ENCODE data around the gene ZNF639.
A peak's percentile ranks its signal among the peaks of the same experiment; 100 is the strongest.
"Not testable (repeated sequence)": the region's sequence is repeated elsewhere in the genome, so short reads cannot be mapped to it uniquely, and the experiment has no call there.

The ZNF639 gene

DNA sequence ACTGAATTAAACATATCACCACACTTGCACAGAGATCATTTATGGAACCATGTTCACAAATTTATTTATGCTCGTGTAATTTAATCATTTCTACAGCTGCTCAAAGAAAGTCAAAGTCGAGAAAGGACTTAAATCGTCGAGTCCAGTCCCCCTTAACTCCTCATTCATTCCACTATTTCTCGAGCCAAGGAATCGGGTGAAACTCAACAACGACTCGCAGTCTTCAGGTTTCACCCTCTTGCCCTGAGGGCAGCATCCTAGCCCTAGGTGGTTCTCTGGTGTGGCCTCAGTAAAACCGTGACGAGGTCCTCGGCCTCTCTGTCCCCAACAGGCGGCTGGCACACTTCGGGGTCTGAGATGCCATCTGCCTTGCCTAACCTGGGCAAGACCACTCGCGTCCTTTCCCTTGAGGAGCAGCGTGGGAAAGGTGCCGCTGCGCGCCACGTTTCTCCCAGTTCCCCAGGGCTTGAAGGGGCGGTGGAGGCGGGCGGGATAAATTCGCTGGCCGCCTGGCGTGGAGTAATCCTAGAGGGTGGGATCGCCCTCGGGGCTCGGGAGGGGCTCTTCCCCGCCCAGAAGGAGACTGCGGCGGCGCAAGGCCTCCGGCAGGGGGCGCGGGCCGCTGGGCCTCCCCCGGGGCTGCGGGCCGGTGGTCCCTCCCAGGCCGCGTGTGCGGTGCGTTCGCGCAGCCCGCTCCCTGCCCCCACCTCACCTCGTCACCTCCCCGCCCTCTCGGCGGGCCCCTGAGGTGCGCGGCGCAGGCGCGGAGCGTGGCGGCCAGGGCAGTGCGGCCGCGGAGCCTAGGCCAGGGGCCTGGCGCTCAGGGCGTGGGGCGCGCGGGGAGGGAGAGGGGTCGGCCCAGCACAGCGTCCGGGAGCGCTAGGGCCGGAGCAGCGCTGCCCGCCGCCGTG, at the start of gene ZNF639:
Gene ZNF639, plus strand, starts transcription at position 746 of the 911 bp plus-strand sequence. CDS start 5,263 bp downstream, outside the sequence.
- DNase-seq (ENCODE audit: low spot score) = peak; percentile 79

- not testable (repeated sequence) for DNase-seq (ENCODE audit: low spot score)
Measured at GRCh38 chr3:179274434-179274833, 48.4 kb upstream of the ZNF639 start.

GRCh38 chr3:179276001-179276400, 46.8 kb upstream of the ZNF639 start:
- DNase-seq (ENCODE audit: low spot score) = no peak

DNA sequence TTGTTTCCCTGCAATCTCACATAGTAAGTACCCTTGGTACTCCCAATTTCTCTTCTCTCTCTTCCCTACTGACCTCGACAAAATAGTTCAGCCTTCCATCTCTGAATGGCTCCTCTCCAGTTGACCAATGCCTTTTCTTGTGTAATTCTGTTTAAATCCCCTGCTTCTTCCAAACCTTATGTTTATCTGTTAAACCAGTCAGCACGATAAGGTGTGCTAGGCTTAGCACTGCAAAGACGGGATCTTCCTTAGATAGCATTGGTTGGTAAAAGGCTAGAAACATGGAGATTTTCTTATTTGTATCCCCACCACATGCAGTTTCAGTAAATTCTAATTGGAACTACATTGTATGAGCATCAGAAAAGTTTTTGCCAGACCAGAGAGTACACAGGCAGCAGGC, 46.1 kb upstream of the ZNF639 start:
- no peak for DNase-seq (ENCODE audit: low spot score)

- DNase-seq (ENCODE audit: low spot score) = no peak
Measured at GRCh38 chr3:179278151-179278550, 44.7 kb upstream of the ZNF639 start.

- DNase-seq (ENCODE audit: low spot score) = no peak
Measured at GRCh38 chr3:179278932-179279693, 43.7 kb upstream of the ZNF639 start.

DNA sequence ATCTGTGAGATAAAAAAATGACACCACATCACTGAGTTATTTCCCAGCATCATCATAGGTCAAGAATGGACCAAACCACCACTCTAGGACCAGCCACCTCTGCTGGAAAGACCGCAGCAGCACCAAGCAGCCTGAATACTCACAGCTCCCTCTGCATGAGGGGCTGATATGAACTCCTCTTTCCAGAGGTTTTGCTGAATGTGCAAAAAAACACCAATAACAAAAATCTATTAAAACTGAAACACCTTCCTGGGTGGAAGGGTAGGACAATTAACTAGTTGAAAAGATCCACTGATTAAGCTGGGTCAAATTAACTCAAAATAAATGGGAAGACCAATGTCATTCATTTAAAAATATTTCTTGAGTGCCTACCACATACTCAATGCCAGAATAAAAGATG, 43.0 kb upstream of the ZNF639 start:
- no peak for DNase-seq (ENCODE audit: low spot score)

GRCh38 chr3:179281825-179282224, 41.0 kb upstream of the ZNF639 start:
- no peak for DNase-seq (ENCODE audit: low spot score)

- DNase-seq (ENCODE audit: low spot score) = no peak
Measured at GRCh38 chr3:179286331-179286730, 36.5 kb upstream of the ZNF639 start.

GRCh38 chr3:179288845-179289244, 34.0 kb upstream of the ZNF639 start:
- no peak for DNase-seq (ENCODE audit: low spot score)

GRCh38 chr3:179289295-179289694, 33.5 kb upstream of the ZNF639 start:
- DNase-seq (ENCODE audit: low spot score) = no peak

DNA sequence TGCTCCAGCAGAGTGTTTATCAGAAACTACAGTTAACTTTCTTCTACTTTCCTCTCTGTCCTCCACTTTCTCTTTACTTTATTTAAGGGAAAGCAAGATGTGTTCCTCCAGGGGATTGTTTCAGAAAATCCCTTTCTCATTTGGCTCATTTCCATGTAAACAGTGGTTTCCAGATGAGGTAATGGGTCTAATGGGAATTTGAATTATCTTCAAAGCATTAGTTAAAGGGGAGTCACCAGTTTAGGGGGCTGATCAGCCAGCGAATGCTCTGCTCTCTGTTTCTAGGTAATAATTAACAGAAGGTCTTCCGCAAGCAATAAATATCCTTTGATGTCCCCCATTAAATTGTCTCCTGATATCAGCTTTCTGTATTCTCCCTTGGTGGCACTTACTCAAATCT, 30.4 kb upstream of the ZNF639 start:
- no peak for DNase-seq (ENCODE audit: low spot score)

GRCh38 chr3:179297971-179298725, 24.7 kb upstream of the ZNF639 start:
- no peak for DNase-seq (ENCODE audit: low spot score)

DNA sequence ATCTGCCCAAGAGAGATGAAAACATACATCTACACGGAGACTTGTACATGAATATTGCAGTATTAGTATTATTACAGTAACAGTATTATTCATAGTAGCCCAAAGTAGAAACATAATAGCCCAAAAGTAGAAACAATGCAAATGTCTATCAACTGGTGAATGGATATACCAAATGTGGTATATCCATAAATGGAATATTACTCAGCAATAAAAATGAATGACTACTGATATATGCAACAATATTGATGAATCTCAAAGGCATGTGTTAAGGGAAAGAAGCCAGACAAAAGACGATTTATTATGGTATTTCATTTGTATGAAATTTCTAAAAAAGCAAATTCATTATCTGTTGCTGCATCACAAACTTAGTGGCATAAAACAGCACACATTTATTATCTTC, 23.5 kb upstream of the ZNF639 start:
- DNase-seq (ENCODE audit: low spot score) = no peak

DNA sequence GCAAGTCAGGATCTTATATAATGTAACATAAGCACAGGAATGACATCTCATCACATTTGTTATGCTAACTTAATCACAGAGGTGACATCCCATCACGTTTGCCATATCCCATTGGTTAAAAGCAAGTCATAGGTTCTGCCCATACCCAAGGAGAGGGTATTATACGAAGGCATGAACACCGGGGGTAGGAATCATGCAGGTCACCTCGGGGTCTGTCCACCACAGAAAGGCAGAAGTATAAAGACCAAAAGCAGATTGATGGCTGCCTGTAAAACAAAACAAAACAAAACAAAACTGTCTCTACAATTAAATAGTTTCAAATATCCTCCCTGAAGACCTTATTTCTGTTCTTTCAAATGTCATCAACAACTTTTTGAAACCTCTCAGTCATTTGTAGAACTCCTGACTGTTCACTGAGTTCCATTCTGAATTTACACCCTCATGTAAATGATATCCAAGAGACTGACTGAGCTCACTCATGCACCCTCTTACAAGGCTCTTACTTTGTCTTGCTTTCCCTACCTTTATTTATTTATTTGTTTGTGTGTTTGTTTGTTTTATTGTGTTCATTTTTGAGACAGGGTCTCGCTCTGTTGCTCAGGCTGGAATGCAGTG, 22.7 kb upstream of the ZNF639 start:
- no peak for DNase-seq (ENCODE audit: low spot score)

DNA sequence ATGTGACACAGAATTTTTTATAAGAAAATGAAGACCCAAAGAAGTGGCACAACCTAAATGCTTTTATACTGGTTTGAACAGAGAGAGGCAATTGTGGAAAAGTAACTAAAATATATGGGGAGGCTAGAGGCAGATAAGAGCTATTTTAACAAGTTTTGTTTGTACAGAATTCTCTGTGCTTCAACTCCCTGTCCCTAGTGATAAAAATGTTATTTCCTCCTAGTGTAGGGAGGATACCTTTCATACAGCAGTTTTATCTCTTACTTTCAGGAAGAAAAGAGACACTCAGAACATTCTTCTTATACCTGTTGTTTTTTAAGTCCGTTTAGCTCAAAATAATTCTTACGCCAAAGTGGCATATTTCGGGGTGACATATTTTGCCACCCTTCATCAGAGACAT, 21.2 kb upstream of the ZNF639 start:
- DNase-seq (ENCODE audit: low spot score) = no peak

- DNase-seq (ENCODE audit: low spot score) = no peak
Measured at GRCh38 chr3:179302111-179302510, 20.7 kb upstream of the ZNF639 start.

DNA sequence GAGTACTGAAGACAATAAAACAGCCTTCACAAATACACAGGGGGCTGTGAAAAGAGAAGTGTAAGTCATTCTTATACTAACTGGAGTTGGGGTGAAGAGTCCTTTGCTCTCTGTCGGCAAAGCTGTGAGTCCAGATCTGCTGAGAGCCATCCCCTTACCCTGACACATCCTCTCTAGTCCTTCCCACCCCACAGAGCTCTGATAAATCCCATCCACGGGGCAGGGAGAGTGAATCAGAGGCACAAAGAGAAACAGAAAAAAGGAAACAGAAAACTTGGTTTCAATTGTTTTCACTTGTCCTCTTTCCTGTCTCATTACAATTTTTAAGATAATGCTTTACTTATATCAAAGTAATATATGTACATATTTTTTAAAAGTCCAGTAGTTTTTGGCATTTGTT, 18.2 kb upstream of the ZNF639 start:
- DNase-seq (ENCODE audit: low spot score) = no peak

- not testable (repeated sequence) for DNase-seq (ENCODE audit: low spot score)
Measured at GRCh38 chr3:179307362-179307761, 15.5 kb upstream of the ZNF639 start.

DNA sequence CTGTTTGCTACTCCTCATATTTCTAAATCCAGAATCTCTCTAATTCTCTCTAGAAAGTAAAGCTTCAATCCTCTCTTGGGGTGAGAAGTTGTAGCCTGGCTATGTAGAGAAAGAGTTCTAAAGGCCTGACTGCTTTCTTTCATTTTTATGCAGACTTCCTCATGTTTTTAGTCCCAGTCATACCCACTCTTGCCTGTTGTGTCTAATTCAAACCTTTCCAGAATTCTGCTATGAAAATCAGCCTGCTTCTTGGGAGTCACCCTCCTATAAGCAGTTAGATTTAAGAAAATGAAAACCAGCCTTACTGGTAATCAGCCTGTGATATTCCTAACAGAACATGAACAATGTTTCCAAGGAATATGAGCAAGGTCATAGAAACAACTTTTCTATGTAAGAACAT, 14.8 kb upstream of the ZNF639 start:
- no peak for DNase-seq (ENCODE audit: low spot score)

DNA sequence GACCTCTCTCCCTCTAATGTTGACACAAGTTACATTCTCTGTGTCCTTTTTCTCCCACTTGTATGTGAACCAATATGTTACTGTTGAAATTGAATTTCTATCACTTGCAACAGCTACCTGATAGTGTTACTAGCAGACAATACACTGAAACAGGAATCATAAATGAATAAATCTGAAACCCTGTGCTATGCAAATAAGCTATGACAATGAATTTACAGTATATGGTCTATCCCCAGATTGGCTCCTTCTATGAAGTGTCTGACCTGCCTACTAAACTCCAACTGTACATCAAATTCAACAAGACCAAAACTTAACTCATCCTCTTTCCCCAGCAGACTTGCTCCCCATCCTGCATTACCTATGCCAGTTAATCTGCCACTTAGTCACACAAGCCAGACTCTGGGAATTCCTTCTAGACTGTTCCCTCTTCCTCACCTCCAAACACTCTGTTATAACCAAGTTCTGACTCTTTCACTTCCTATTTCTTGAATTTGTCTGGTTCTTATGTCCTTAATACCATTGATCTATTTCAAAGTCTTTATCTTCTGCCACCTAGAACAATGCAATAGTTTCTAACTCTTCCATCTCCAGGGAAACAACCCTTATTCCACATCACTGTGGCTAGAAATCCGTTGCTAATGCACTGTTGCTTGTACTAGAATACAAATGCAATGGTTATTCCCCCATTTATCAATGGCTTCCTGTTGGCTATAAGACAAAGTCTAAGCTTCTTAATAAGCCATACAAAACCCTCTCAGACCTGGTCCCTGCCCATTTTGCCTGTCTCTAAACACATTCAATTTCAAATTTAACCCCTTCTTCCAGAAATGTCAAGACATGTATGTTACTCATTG, 13.4 kb upstream of the ZNF639 start:
- no peak for DNase-seq (ENCODE audit: low spot score)

Data from hematopoietic multipotent progenitor cell treated with erythropoietin and hydrocortisone succinate and interleukin-3 and kit ligand, for 15 days (in vitro differentiated cells).